ENCODE measurements around the gene LOX.
"Not testable (repeated sequence)": the region's sequence is repeated elsewhere in the genome, so short reads cannot be mapped to it uniquely, and the experiment has no call there.

The LOX gene

DNA sequence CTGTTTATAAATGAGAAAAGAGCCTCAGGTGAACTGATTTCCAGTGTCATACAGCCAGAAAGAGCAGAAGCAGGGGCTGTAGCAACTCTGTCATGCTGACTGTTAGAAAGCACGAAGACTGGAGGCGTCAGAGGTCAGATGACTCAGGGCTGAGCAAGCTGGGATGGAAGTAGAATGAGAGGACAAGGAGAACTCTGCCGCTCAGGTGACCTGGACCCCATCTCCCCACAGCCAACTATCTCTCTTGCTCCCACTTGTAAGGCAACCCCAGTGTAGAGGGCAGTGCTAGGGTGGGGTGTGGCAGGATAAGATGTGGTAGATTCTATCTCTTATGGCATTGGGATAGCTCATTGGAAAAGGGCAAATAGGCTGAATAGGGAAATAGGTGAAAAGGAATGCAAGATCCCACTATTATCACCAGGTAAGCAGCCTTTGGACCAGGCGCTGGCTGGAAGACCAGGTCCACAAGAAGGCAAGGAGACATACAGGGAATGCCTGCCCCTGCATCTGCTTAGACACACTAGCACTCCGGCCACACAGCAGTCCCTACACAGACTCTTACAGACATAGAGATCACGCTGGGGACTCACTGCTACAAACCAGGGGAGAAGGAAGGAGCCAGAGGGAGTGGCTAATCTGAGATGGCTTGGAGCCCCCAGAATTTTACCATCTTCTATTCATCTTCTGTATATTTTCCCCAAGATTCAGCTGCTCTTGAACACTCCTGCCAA lies 21.2 kb upstream of the LOX start:
- peak; percentile 76 for DNase-seq (ENCODE audit: low spot score)
- FAIRE-seq, result peak; percentile 82

DNA sequence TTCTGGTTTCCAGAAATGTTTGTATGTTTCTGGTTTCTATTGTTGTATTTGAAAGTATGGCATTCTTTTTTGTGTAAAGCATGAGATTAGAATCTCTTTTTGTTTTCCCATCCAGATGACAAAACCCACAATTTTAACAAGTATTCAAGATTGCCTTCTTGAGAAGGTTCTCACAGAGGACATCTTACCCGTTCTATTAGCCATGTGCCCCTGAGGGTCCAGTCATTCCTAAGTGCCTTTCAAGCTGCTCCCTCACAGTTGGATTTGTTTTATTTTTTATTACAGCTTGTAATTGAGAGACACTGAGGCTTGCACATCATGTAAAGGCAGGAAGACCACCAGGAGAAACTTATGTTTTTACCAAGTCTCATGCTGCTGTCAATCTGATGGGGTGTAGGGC lies 19.3 kb upstream of the LOX start:
- no peak for DNase-seq (ENCODE audit: low spot score)
- FAIRE-seq, result no peak

DNA sequence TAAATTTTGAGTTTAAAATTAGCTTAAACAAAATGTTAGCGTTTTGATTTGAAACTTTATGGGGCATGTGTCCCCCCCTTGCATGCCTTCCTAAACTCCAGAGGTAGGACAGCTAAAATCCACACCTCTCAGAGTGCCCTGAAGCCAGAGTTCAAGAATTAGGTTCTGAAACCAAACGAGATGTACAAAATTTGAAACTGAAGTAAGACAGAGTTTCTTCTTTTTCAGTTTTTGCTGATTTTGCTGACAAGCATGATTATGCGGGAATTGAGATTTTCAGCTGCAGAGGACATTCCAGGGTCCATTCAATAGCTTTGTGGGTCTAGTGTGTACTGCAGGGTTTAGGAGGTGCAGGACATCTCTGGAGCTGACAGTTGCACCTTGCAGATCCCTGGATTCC lies 17.1 kb upstream of the LOX start:
- FAIRE-seq (no peak), DNase-seq (ENCODE audit: low spot score) (no peak)

- not testable (repeated sequence) for DNase-seq (ENCODE audit: low spot score); FAIRE-seq
Observed at GRCh38 chr5:122094251-122094650, 16.2 kb upstream of the LOX start.

DNA sequence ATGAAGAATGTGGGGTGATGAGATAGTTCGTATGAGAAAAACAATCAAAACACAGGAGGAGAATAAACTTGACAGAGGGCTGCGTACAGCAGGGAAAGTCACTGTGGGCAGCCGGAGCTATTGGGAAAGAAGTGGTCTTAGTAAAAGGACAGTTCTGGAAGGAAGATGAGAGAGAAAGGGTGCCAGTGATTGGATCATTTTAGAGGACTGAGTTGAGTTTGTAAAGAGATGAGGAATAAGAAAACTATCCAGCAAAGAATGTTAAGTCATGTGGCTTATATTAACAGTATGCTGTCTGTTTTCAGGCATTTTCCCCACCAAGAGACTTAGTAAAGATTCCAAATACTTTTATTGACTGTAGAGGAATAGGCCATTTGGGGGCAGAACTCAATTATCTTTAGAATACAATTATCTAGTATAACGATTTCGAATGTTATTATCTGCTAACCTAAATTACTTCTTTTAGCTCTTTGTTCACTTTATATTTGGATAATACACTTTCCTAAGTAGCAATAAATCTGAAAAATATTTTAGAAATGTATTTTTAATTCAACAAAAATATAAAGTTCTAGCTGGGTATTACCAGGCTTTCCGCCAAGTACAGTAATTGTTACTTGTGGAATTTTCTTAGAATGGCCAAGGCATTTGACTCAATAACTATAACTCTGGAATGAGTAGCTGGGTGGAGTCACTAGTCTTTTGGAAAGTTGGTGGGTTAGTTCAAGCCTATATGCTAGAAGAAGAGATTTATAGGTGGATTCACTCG lies 15.5 kb upstream of the LOX start:
- FAIRE-seq, result no peak
- DNase-seq (ENCODE audit: low spot score), result no peak

DNA sequence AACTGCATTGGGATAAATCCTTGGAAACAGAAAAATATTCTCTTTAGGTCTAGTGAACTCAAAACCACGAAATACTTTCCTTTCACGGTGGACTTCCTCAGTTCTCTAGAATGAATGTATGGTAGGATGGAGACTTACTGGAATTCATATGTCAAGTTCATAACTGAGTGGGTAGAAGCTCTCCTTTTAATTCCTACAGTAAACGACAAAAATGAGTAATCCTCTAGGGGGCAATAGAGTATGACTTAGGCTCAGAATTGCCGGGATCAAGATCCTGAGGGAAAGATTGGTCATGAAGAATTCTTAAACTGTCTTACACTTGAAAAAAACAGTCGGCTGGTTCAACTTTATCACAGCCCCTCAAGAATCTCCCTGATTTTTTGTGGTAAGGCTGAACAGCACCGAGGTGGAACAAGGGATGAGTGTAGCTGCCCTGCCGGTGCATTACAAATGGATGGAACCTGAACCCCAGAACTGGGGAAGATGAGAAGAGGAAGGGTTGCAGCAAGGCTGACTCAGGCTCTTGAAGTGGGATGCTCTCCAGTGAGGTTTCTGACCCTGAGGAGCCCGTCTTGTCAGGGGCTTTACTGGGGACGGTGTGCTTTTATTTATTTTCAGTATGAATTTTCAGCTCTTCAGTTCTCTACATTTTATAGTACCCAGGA lies 14.0 kb upstream of the LOX start:
- FAIRE-seq, result peak; percentile 80

GRCh38 chr5:122089096-122090013 lies 11.3 kb upstream of the LOX start:
- FAIRE-seq, result no peak
- peak; percentile 41 for DNase-seq (ENCODE audit: low spot score)

More for the DNA sequence above, 14.0 kb upstream of the LOX start:
- DNase-seq (ENCODE audit: low spot score), result peak; percentile 54

GRCh38 chr5:122085041-122085440 lies 7.0 kb upstream of the LOX start:
- FAIRE-seq, result no peak
- DNase-seq (ENCODE audit: low spot score), result no peak

DNA sequence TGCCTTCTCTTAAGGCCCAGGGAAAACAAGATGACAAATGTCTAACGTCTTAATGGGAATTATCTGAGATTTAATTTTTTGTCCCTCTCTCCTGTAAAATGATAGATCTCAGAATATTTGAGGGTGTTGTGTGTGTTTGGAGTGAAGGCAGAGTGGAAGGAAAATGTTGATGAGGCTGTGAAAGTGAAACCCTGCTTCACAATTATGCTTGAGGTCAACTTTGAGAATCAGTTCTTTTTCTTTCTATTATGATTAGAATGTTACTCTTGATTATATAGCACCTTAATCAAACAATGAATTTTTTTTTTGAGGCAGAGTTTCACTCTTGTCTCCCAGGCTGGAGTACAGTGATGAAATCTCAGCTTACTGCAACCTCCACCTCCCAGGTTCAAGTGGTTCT lies 5.5 kb upstream of the LOX start:
- no peak for DNase-seq (ENCODE audit: low spot score)

DNA sequence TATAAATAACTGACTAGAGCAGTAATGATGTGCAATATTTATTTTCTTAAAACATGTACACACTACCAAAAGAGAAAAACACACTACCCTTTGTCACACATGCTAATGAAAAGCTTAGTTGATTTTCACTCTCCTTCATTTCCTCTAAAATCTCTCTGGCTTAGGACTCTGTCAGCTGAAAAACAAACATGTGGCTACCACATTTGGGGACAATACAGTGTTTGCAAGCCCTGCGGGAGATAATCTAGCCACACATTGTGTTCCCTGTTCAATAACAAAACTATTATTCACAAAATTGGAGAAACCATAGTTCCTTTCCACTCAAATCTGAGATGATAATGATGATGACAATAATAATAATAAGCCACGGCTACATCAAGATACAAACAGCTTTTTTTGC lies 3.5 kb upstream of the LOX start:
- DNase-seq (ENCODE audit: low spot score) (no peak), FAIRE-seq (no peak)

More for the DNA sequence above, 5.5 kb upstream of the LOX start:
- no peak for FAIRE-seq

- DNase-seq (ENCODE audit: low spot score) (no peak), FAIRE-seq (no peak)
Observed at GRCh38 chr5:122077366-122078115, 518 bp downstream of the LOX start.

DNA sequence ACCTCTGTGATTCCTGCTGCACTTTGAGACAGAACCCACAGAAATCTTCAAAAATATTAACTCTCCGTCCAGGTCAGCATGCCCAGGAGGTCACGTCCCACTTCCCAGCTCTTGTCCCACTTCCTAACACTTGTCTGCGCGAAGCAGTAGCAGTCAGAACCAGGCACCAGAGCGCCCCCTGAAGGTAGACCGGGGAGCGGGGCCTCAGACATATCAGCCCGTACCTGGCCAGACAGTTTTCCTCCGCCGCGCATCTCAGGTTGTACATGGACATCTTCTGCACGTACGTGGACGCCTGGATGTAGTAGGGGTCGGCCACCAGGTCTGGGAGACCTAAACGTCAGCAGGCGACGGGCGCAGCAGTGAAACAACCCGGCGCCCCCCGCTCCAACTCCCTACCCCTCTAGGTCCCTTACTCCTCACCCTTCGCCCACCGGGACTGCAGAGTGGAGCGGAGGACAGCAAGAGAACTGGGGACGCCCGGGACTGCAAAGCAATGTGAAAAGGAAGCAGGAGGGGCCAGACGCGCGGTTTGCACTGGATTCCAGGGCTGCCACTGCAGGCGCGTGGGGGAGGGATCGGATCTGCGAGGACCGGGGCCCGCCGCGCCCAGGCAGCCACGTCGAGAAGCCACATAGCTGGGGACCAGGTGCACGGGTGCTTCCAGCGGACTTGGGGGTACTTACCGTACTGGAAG lies 1.2 kb downstream of the LOX start:
- DNase-seq (ENCODE audit: low spot score) (peak; percentile 40), FAIRE-seq (no peak)

- DNase-seq (ENCODE audit: low spot score), result no peak
- FAIRE-seq, result no peak
Observed at GRCh38 chr5:122076050-122076461, 2.0 kb downstream of the LOX start.

GRCh38 chr5:122073864-122074263 lies 4.2 kb downstream of the LOX start:
- FAIRE-seq, result no peak
- no peak for DNase-seq (ENCODE audit: low spot score)

DNA sequence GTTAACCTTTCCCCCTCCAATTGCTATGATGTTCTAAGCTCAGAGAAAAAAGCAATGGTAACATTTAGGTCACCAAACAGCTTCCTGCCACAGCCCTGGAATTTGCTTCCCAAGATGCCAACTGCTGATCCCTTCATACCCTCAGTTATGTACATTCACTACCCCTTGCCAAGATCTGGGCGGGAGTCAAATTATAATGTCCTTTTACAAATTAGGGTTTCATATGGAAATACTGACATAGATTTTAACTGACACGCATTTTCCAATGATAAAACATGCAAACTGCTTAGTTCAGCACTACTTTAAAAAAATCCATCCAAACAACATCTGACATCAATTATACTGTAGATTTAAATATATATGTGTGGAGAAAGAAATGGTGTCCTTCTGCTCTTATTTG lies 5.0 kb downstream of the LOX start:
- DNase-seq (ENCODE audit: low spot score) (no peak), FAIRE-seq (no peak)

- FAIRE-seq (no peak), DNase-seq (ENCODE audit: low spot score) (no peak)
Observed at GRCh38 chr5:122067390-122067789, 10.7 kb downstream of the LOX start.

DNA sequence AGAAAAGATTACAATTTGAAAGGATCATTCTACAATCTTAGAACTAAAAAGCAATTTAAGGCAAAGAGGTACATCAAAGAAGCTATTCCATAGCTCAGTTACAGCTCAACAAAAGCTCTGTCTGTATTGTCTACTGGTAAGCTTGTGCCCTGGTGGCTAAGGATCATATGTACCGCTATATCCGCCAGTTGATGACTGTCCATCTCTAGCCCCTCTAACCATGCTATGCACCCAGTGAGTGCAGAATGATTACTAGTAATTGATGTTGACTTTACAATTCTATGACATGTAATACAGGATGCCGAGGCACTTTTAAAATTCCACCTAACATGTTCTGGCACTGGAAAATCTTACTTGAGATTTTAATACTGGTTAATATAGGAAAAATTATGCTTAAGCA lies 13.1 kb downstream of the LOX start:
- no peak for DNase-seq (ENCODE audit: low spot score)
- no peak for FAIRE-seq

- no peak for DNase-seq (ENCODE audit: low spot score)
- FAIRE-seq, result peak; percentile 83
Observed at GRCh38 chr5:122063836-122064235, 14.2 kb downstream of the LOX start.

DNA sequence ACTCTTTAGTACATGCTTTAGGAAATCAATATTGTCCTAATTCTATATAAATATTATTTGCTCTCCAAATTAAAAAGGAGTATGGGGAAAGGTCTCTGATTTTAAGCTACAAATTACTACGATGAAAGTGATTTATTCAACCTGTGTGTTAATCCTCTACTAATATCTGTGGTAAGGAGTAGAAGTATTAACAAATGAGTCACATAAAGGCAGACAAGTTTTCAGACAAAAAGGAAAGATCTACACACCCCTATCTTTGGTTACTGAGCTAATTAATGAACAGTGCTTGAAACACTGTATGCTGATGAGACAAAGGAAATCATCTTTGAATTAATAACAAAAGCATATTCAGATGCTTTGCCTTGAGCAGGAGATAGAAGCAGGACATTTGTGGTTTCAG lies 15.9 kb downstream of the LOX start:
- no peak for DNase-seq (ENCODE audit: low spot score)
- FAIRE-seq, result peak; percentile 86

DNA sequence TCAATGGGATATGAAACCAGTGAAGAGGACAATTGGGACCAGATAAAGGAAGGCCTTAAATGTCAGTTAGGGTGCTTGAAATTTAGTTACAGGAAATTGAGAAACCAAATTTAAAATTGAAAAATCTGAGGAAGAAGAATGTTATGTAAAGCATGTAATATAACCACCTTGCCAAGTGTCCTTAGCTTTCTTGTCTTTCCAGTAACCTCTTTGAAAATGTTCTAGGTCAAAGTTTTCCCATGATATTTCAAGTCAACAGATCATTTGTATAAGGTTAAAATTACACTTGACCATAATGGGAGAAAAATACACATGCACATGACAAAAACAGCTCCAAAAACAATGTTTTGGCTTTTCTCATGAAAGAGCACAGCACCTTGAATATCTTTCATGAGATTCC lies 21.1 kb downstream of the LOX start:
- no peak for FAIRE-seq
- no peak for DNase-seq (ENCODE audit: low spot score)
